ENCODE measurements around the gene MRPS35.

DNA sequence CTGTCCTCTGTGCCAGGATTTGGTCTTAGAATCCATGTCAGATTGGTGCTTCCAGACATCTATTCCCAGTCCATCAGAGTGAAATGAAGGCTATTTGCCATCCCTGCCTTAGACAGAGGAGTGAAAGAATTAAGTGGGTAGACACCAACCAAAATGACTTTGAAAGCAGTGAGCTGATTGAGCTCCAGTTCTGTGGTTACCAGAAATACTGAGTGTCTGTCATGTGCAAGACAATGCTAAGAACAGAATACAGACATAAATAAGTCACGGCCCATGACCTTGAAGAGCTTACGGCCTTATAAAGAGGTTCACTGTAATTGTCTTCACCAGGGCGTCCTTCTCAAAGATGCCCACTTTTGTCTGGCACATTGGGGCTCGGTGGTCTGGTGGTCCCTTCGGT is 91.0 kb downstream of the MRPS35 start:
- TF ChIP-seq, protein P1, sequence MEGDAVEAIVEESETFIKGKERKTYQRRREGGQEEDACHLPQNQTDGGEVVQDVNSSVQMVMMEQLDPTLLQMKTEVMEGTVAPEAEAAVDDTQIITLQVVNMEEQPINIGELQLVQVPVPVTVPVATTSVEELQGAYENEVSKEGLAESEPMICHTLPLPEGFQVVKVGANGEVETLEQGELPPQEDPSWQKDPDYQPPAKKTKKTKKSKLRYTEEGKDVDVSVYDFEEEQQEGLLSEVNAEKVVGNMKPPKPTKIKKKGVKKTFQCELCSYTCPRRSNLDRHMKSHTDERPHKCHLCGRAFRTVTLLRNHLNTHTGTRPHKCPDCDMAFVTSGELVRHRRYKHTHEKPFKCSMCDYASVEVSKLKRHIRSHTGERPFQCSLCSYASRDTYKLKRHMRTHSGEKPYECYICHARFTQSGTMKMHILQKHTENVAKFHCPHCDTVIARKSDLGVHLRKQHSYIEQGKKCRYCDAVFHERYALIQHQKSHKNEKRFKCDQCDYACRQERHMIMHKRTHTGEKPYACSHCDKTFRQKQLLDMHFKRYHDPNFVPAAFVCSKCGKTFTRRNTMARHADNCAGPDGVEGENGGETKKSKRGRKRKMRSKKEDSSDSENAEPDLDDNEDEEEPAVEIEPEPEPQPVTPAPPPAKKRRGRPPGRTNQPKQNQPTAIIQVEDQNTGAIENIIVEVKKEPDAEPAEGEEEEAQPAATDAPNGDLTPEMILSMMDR (IDR thresholded peaks at IDR 0.05), result no peak
- TF ChIP-seq EP300 (IDR thresholded peaks at IDR 0.05), result no peak
- TF ChIP-seq POLR2AphosphoS5 (IDR thresholded peaks at IDR 0.05), result no peak

Data from gastroesophageal sphincter (tissue), 3 donors.